NCI-H2029 (cell line): ENCODE results near the gene TLE4.
A peak's percentile ranks its signal among the peaks of the same experiment; 100 is the strongest.

ENCODE experiments used
- DNase-seq: peaks from one replicate; lab custom pipeline; 2025; lab: John Stamatoyannopoulos, UW

Gene TLE4

GRCh38 chr9:79692857-79693571 lies 121.2 kb downstream of the TLE4 start:
- DNase-seq: no peak

- DNase-seq: peak; percentile 60
Measured at GRCh38 chr9:79693750-79694149, 122.0 kb downstream of the TLE4 start.

- peak; percentile 4 for DNase-seq
Measured at GRCh38 chr9:79694208-79694607, 122.4 kb downstream of the TLE4 start.

GRCh38 chr9:79694676-79695400 lies 123.1 kb downstream of the TLE4 start:
- no peak for DNase-seq

- no peak for DNase-seq
Measured at GRCh38 chr9:79695531-79696175, 123.9 kb downstream of the TLE4 start.

GRCh38 chr9:79698967-79699366 lies 127.2 kb downstream of the TLE4 start:
- DNase-seq: no peak

GRCh38 chr9:79699479-79699878 lies 127.7 kb downstream of the TLE4 start:
- no peak for DNase-seq

- no peak for DNase-seq
Measured at GRCh38 chr9:79700607-79701360, 129.0 kb downstream of the TLE4 start.

GRCh38 chr9:79701651-79702050 lies 129.9 kb downstream of the TLE4 start:
- no peak for DNase-seq

GRCh38 chr9:79705704-79706103 lies 133.9 kb downstream of the TLE4 start:
- DNase-seq: no peak

- no peak for DNase-seq
Measured at GRCh38 chr9:79706512-79706911, 134.7 kb downstream of the TLE4 start.

GRCh38 chr9:79707589-79707988 lies 135.8 kb downstream of the TLE4 start:
- no peak for DNase-seq

GRCh38 chr9:79708541-79708940 lies 136.8 kb downstream of the TLE4 start:
- no peak for DNase-seq

- DNase-seq: no peak
Measured at GRCh38 chr9:79709743-79710674, 138.2 kb downstream of the TLE4 start.

GRCh38 chr9:79711874-79712273 lies 140.1 kb downstream of the TLE4 start:
- DNase-seq: no peak

- no peak for DNase-seq
Measured at GRCh38 chr9:79719021-79719420, 147.3 kb downstream of the TLE4 start.

GRCh38 chr9:79719989-79720388 lies 148.2 kb downstream of the TLE4 start:
- DNase-seq: no peak

- no peak for DNase-seq
Measured at GRCh38 chr9:79731171-79731890, 159.6 kb downstream of the TLE4 start.

- DNase-seq: no peak
Measured at GRCh38 chr9:79735023-79735779, 163.4 kb downstream of the TLE4 start.

GRCh38 chr9:79736051-79736450 lies 164.3 kb downstream of the TLE4 start:
- DNase-seq: no peak
